Activated naive CD4-positive, alpha-beta T cell treated with anti-CD3 and anti-CD28 coated beads, Interleukin-2, amount 10 ng/mL, durations not matched to agents 7 days and 5 days (primary cell): ENCODE results near the gene RALGPS1.
A peak's percentile ranks its signal among the peaks of the same experiment; 100 is the strongest.

ENCODE experiments used
- CTCF ChIA-PET: fragments of 350-600 bp; sonication (Branson Sonifier 250); formaldehyde crosslinking; loops from one replicate; lab custom pipeline; 2021; ENCODE audit warnings: antibody characterized with exemption; lab: Charles Lee
- DNase-seq: peaks from one replicate; pipeline ENCODE4 v3.0.0-alpha.2; 2020
- H3K27ac Mint-ChIP-seq: one replicate; pipeline ENCODE4 v1.8.0; 2021; ENCODE audit warnings: mild to moderate bottlenecking, moderate library complexity, mixed read lengths
- H3K27me3 Mint-ChIP-seq: one replicate; pipeline ENCODE4 v1.8.0; 2021; ENCODE audit warnings: mild to moderate bottlenecking, mixed read lengths
- H3K36me3 Mint-ChIP-seq: one replicate; pipeline ENCODE4 v1.8.0; 2021; ENCODE audit warnings: mixed read lengths
- H3K4me1 Mint-ChIP-seq: one replicate; pipeline ENCODE4 v1.8.0; 2021; ENCODE audit warnings: mixed read lengths
- H3K4me3 Mint-ChIP-seq: one replicate; pipeline ENCODE4 v1.8.0; 2021; ENCODE audit warnings: mild to moderate bottlenecking, moderate library complexity, mixed read lengths
- H3K9me3 Mint-ChIP-seq: one replicate; pipeline ENCODE4 v1.8.0; 2021; ENCODE audit warnings: mixed read lengths

The RALGPS1 gene

DNA sequence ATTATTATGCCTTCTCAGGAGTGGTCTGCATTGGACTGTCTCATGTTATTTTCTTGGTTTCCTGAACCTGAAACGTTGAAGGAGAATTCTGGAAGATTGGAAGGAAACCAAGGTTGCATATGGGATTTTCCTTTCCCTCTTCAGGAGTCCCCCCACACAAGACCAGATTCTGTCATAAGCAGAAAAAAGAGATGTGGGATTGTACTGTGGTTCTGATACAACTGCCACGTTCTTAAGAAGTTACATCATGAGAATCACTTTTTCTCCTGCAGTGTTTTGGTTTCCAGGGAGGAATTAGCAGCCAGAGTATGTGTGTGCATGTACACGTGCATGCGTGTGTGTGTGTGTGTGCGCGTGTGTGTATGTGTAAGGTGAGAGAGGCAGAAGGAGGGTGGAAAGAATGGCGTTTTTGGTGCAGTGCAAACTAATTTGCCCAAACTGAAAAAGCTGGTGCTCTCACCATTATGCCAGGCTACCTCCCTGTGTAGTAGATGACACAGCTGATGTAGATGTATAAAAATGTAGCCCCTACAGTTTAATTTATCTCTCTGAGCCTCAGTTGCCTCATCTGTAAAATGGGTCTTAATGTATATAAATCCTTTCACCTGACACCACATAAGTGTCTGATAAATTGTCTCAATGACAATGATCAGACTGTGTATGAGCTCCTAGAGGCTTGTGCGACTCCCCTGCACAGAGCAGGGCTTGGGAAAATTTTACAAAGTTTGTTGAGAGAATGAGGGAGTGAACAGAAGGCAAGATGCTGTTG is 38.6 kb downstream of the RALGPS1 start:
- Mint-ChIP-seq H3K36me3 (no peaks in the 10 kb centered on the region), H3K27ac (no peak overlapping the region), H3K9me3 (no peaks in the 10 kb centered on the region), H3K4me3 (no peak overlapping the region), H3K4me1 (no peaks in the 10 kb centered on the region), H3K27me3 (peaks cover 35% of the 10 kb centered on the region)
- no peak for DNase-seq
- CTCF ChIA-PET: no interaction called here

- Mint-ChIP-seq H3K4me1 (no peaks in the 10 kb centered on the region), H3K4me3 (no peak overlapping the region), H3K9me3 (no peaks in the 10 kb centered on the region), H3K27ac (no peak overlapping the region), H3K27me3 (peaks cover 56% of the 10 kb centered on the region), H3K36me3 (no peaks in the 10 kb centered on the region)
- no peak for DNase-seq
- CTCF ChIA-PET: interaction anchor here (1.4 to 1.7 kb wide), 2 partner anchors 8 to 17 kb away, joined by 3 read pairs; no protein-coding TSS in a partner anchor
Measured at GRCh38 chr9:126955811-126956210, 41.2 kb downstream of the RALGPS1 start.

- Mint-ChIP-seq H3K4me3 (no peak overlapping the region), H3K27ac (no peak overlapping the region), H3K9me3 (no peaks in the 10 kb centered on the region), H3K4me1 (no peaks in the 10 kb centered on the region), H3K27me3 (peaks cover 60% of the 10 kb centered on the region), H3K36me3 (no peaks in the 10 kb centered on the region)
- CTCF ChIA-PET: interaction anchor here (0.7 to 1.7 kb wide), 2 partner anchors 9 to 499 kb away, joined by 3 read pairs; no protein-coding TSS in a partner anchor
- DNase-seq: no peak
Measured at GRCh38 chr9:126956917-126957686, 42.5 kb downstream of the RALGPS1 start.

DNA sequence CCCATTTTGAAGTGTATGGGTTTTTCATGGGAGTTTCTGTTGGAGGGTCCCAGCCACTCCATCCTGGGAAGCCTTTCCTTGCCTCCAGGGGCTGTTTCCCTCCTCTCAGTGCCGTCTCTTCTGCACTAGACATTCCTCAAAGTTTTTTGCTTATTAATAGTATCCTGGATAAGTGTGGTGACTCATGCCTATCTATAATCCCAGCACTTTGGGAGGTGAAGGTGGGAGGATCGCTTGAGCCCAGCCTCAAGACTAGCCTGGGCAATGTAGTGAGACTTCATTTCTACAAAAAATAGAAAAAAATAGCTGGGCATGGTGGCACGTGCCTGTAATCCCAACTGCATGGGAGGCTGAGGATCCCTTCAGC is 43.1 kb downstream of the RALGPS1 start:
- no peak for DNase-seq
- no peaks in the 10 kb centered on the region for H3K36me3 Mint-ChIP-seq
- CTCF ChIA-PET: interaction anchor here (0.7 kb wide), 1 partner anchor 498 kb away, joined by 3 read pairs; no protein-coding TSS in a partner anchor

GRCh38 chr9:126959336-126959735 is 44.8 kb downstream of the RALGPS1 start:
- no peak for DNase-seq
- Mint-ChIP-seq H3K27ac (no peak overlapping the region), H3K27me3 (peaks cover 46% of the 10 kb centered on the region), H3K36me3 (no peaks in the 10 kb centered on the region), H3K4me1 (no peaks in the 10 kb centered on the region), H3K9me3 (no peaks in the 10 kb centered on the region), H3K4me3 (no peak overlapping the region)
- CTCF ChIA-PET: no interaction called here

More for the DNA sequence above, 43.1 kb downstream of the RALGPS1 start:
- no peaks in the 10 kb centered on the region for H3K9me3 Mint-ChIP-seq
- H3K27me3 Mint-ChIP-seq: peaks cover 54% of the 10 kb centered on the region
- no peak overlapping the region for H3K27ac Mint-ChIP-seq
- no peaks in the 10 kb centered on the region for H3K4me1 Mint-ChIP-seq
- no peak overlapping the region for H3K4me3 Mint-ChIP-seq

DNA sequence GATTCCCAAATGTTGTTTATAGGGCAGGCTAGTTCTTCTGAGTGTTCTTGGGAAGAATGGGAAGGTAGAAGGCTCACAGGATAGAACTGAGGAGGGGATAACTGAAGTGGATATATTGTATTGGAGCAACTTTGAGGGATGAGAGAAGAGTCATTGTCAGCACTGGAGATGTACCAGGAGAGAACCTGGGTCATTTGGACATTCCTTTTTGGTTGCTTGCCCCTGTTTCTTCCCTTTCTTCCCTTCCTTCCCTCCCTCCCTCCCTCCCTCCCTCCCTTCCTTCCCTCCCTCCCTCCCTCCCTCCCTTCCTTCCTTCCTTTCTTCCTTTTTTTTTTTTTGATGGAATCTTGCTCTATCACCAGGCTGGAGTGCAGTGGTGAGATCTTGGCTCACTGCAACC is 45.3 kb downstream of the RALGPS1 start:
- no peak overlapping the region for H3K27ac Mint-ChIP-seq
- CTCF ChIA-PET: no interaction called here
- H3K27me3 Mint-ChIP-seq: peaks cover 42% of the 10 kb centered on the region
- no peaks in the 10 kb centered on the region for H3K36me3 Mint-ChIP-seq
- no peak for DNase-seq
- H3K4me1 Mint-ChIP-seq: no peaks in the 10 kb centered on the region
- H3K4me3 Mint-ChIP-seq: no peak overlapping the region
- no peaks in the 10 kb centered on the region for H3K9me3 Mint-ChIP-seq

- H3K36me3 Mint-ChIP-seq: no peaks in the 10 kb centered on the region
- DNase-seq: no peak
- no peak overlapping the region for H3K27ac Mint-ChIP-seq
- H3K4me3 Mint-ChIP-seq: no peak overlapping the region
- no peaks in the 10 kb centered on the region for H3K9me3 Mint-ChIP-seq
- H3K27me3 Mint-ChIP-seq: peaks cover 40% of the 10 kb centered on the region
- H3K4me1 Mint-ChIP-seq: peaks cover 3% of the 10 kb centered on the region
- CTCF ChIA-PET: interaction anchor here (3.7 to 5.4 kb wide), 2 partner anchors 21 to 237 kb away, joined by 19 to 52 read pairs; no protein-coding TSS in a partner anchor
Measured at GRCh38 chr9:126962336-126962735, 47.8 kb downstream of the RALGPS1 start.

GRCh38 chr9:126965077-126965476 is 50.5 kb downstream of the RALGPS1 start:
- Mint-ChIP-seq H3K4me3 (no peak overlapping the region), H3K27me3 (peaks cover 31% of the 10 kb centered on the region), H3K27ac (no peak overlapping the region), H3K4me1 (peaks cover 3% of the 10 kb centered on the region), H3K9me3 (no peaks in the 10 kb centered on the region), H3K36me3 (no peaks in the 10 kb centered on the region)
- CTCF ChIA-PET: interaction anchor here (0.9 to 5.4 kb wide), 6 partner anchors 9 to 234 kb away, joined by 3 to 52 read pairs (median 4); no protein-coding TSS in a partner anchor
- DNase-seq: no peak

DNA sequence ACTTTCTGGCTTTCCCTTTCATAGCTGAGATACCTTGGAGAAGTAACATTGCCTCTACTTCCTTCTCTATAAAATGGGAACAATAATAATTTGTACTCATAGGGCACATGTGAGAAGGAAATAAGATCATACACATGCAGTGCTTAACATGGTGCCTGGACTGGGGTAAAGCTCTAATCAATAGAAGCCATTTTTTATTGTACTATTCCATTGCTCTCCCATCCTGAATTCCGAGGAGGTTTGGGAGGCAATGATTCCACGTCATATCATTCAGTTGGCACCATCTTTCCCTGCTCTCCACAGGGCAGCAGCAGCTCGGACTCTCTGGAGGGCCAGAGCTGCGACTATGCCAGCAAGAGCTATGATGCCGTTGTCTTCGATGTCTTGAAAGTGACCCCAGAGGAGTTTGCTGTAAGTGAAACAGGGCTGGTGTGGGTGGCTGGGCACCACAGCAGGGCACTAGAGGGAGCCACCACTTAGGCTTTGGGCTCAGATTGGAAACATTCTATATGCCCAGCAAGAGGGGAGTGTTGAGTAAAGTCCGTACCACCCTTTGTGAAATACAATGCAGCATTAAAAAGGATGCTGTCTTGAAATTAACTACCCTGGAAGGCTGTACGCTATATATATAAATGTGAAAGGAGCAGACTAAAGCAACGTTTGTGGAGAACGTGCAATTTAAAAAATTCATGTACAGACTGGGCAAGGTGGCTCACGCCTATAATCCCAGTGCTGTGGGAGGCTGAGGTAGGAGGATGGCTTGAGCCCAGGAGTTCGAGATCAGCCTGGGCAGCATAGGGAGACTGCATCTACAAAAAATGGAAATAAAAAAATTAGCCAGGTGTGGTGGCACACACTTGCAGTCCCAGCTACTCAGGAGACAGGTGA is 51.2 kb downstream of the RALGPS1 start:
- no peak overlapping the region for H3K27ac Mint-ChIP-seq
- H3K4me1 Mint-ChIP-seq: peaks cover 3% of the 10 kb centered on the region
- peaks cover 28% of the 10 kb centered on the region for H3K27me3 Mint-ChIP-seq
- CTCF ChIA-PET: interaction anchor here (0.6 to 5.4 kb wide), 8 partner anchors 8 to 234 kb away, joined by 3 to 52 read pairs (median 4); no protein-coding TSS in a partner anchor
- no peak overlapping the region for H3K4me3 Mint-ChIP-seq
- H3K9me3 Mint-ChIP-seq: no peaks in the 10 kb centered on the region
- DNase-seq: peak; percentile 65
- H3K36me3 Mint-ChIP-seq: no peaks in the 10 kb centered on the region

- Mint-ChIP-seq H3K9me3 (no peaks in the 10 kb centered on the region), H3K27ac (no peak overlapping the region), H3K4me1 (no peaks in the 10 kb centered on the region), H3K27me3 (peaks cover 41% of the 10 kb centered on the region), H3K36me3 (no peaks in the 10 kb centered on the region), H3K4me3 (no peak overlapping the region)
- CTCF ChIA-PET: no interaction called here
- DNase-seq: no peak
Measured at GRCh38 chr9:126971261-126971660, 56.7 kb downstream of the RALGPS1 start.

- Mint-ChIP-seq H3K4me1 (no peaks in the 10 kb centered on the region), H3K4me3 (no peak overlapping the region), H3K27ac (no peak overlapping the region), H3K36me3 (no peaks in the 10 kb centered on the region), H3K9me3 (no peaks in the 10 kb centered on the region), H3K27me3 (peaks cover 46% of the 10 kb centered on the region)
- DNase-seq: no peak
- CTCF ChIA-PET: interaction anchor here (0.8 to 1.3 kb wide), 3 partner anchors 8 to 225 kb away, joined by 3 to 5 read pairs (median 4); no protein-coding TSS in a partner anchor
Measured at GRCh38 chr9:126973651-126974529, 59.3 kb downstream of the RALGPS1 start.

- DNase-seq: no peak
- Mint-ChIP-seq H3K4me1 (no peaks in the 10 kb centered on the region), H3K27me3 (peaks cover 48% of the 10 kb centered on the region), H3K9me3 (no peaks in the 10 kb centered on the region), H3K36me3 (no peaks in the 10 kb centered on the region), H3K4me3 (no peak overlapping the region), H3K27ac (no peak overlapping the region)
- CTCF ChIA-PET: interaction anchor here (0.8 to 1.5 kb wide), 5 partner anchors 9 to 224 kb away, joined by 3 to 8 read pairs (median 4); no protein-coding TSS in a partner anchor
Measured at GRCh38 chr9:126974594-126974993, 60.0 kb downstream of the RALGPS1 start.
